Measurements from ENCODE around the gene SGCG. TPM values are rescaled to one million over a fixed set of nuclear protein-coding genes. Genes with fewer than 3 reads are reported as not detected.

The SGCG gene
- total RNA-seq, 3 donors from 2014 or later = 0.29 to 18.1 TPM; not detected in 1

DNA sequence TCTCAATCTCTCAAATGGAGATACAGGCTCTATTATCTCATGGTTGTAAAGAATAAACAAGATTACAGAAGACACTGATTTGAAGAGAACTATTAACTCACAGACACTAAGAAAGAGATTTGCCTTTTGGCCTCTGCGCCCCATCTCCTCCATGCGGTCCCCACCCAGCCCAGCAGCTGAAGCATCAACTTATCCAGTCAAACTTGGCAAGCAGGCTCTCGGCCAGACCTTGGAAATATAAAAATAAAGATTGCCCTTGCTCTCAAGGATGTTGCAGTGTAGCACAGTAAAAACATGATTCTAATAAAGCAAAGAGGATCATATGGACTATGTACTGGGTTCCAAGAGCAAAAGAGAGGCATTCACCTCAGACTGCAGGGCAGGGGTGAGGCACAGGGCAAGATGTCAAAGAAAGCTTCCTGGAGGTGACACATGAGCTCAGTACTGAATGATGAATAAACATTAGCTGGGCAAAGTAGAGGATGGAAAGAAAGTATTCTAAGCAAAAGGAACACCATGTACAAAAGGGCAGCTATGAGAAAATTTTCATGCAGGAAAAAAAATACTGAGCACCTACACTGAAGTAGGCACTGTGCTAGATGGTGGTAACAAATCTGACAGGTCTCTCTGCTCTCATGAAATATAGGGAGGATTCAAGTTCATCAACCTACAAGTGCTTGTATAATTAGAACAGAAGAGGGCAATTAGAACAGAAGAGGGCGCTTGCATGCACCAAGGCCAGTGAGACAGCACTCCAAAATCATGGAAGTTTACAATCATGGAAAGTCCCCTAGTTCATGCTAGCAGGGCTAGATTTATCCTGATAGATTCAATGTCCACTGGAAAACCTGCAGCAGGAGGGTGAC lies 167.7 kb downstream of the SGCG start:
- DNase-seq (ENCODE audit: low spot score in 2 of 2) = no peak
- Histone ChIP-seq H3K27me3 (no peaks in the 10 kb centered on the region), H3K27ac (no peak overlapping the region), H3K4me3 (no peak overlapping the region), H3K9me3 (no peaks in the 10 kb centered on the region), H3K4me1 (no peaks in the 10 kb centered on the region), H3K36me3 (no peaks in the 10 kb centered on the region)
- TF ChIP-seq, protein P1, sequence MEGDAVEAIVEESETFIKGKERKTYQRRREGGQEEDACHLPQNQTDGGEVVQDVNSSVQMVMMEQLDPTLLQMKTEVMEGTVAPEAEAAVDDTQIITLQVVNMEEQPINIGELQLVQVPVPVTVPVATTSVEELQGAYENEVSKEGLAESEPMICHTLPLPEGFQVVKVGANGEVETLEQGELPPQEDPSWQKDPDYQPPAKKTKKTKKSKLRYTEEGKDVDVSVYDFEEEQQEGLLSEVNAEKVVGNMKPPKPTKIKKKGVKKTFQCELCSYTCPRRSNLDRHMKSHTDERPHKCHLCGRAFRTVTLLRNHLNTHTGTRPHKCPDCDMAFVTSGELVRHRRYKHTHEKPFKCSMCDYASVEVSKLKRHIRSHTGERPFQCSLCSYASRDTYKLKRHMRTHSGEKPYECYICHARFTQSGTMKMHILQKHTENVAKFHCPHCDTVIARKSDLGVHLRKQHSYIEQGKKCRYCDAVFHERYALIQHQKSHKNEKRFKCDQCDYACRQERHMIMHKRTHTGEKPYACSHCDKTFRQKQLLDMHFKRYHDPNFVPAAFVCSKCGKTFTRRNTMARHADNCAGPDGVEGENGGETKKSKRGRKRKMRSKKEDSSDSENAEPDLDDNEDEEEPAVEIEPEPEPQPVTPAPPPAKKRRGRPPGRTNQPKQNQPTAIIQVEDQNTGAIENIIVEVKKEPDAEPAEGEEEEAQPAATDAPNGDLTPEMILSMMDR (IDR thresholded peaks at IDR 0.05) = no peak
- TF ChIP-seq POLR2A (IDR thresholded peaks at IDR 0.05) (no peak), POLR2AphosphoS5 (IDR thresholded peaks at IDR 0.05) (no peak)
- intact Hi-C loops (cut with DNase I; ENCODE audit: low total_unique reads) = no loop called here

DNA sequence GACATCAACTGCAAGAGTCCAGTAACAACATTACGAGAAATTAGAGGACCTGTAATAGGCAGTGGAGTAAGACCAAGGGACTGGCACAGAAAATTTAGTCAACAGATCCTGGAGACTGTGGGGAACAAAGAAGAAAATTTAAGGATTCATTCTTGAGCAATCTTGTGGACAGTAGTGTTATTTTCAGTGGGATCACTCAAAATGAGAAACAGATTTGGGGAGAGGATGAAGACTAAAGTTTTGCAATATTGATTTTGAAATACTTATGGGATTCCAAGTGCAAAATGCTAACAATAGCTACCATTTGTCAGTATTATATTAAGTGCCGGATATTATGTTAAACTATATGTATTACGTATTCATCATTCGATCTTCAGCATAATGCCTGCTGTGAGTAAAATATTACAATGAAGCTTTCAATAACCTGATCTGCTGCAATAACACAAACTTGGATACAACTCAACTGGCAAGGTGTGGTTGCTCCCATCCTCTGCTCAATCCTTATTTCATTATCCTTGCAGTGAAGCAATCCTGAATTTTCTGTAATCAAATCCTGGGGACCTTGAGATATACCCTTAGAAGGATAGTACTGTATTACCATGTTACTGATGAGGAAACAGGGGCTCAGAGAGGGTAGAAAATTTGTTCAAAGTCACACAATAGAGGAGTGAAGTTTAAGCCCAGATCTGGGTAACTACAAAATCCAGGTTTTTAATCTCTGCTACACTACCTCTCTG lies 168.6 kb downstream of the SGCG start:
- DNase-seq (ENCODE audit: low spot score in 2 of 2) = no peak
- no peaks in the 10 kb centered on the region for H3K4me1 ChIP-seq
- no peak overlapping the region for H3K4me3 ChIP-seq
- no peaks in the 10 kb centered on the region for H3K9me3 ChIP-seq
- H3K27me3 ChIP-seq = no peaks in the 10 kb centered on the region
- peak overlapping the region; percentile 19 to 80 for H3K27ac ChIP-seq
- intact Hi-C loops (cut with DNase I; ENCODE audit: low total_unique reads) = no loop called here
- TF ChIP-seq, protein P1 (IDR thresholded peaks at IDR 0.05) = no peak
- H3K36me3 ChIP-seq = peaks cover under 1% of the 10 kb centered on the region

DNA sequence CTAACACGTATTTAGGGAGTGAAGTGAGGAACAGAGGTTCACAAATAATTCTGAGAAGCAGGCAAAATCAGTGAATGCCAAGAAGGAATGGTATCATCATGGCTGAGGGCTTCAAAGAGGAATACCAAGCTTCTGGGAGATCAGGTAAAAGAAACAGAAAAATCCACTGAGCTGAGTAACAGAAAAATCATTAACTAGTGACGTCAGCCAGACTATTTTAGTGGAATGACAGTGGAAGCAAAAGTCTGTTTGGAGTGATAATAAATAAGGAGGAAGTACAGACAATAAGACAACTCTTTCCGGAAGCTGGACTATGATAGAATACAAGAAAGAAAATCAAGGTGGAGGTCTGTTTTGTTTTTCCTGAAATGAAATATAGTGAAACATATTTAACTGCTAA lies 169.2 kb downstream of the SGCG start:
- DNase-seq (ENCODE audit: low spot score in 2 of 2) = no peak
- Histone ChIP-seq H3K9me3 (no peaks in the 10 kb centered on the region), H3K36me3 (peaks cover 6% of the 10 kb centered on the region), H3K4me1 (no peaks in the 10 kb centered on the region), H3K4me3 (no peak overlapping the region), H3K27ac (peak overlapping the region; percentile 19 to 80), H3K27me3 (no peaks in the 10 kb centered on the region)
- TF ChIP-seq POLR2A (IDR thresholded peaks at IDR 0.05) (no peak), POLR2AphosphoS5 (IDR thresholded peaks at IDR 0.05) (no peak)
- TF ChIP-seq, protein P1 (IDR thresholded peaks at IDR 0.05) = no peak
- intact Hi-C loops (cut with DNase I; ENCODE audit: low total_unique reads) = no loop called here

DNA sequence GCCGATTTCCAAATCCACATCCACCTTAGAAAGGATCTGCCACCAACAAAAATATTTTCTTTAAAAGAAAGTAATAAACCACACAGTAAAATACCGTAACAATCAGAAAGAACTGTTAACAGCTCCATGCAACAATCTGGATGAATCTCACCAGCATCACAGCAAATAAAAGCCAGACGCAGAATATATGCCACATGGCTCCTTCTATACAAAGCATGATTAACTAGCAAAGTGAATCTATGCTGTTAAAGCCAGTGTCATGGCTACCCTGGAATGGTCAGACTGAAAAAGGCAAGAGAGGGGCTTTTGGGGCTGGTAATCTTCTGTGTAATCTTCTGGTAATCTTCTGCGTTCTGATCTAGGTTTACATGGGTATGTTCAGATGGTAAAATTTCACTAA lies 171.4 kb downstream of the SGCG start:
- no peak overlapping the region for H3K27ac ChIP-seq
- H3K27me3 ChIP-seq = no peaks in the 10 kb centered on the region
- H3K4me3 ChIP-seq = no peak overlapping the region
- intact Hi-C loops (cut with DNase I; ENCODE audit: low total_unique reads) = no loop called here
- no peak for DNase-seq (ENCODE audit: low spot score in 2 of 2)
- TF ChIP-seq, protein P1 (IDR thresholded peaks at IDR 0.05) = no peak
- TF ChIP-seq POLR2A (IDR thresholded peaks at IDR 0.05) = no peak
- TF ChIP-seq POLR2AphosphoS5 (IDR thresholded peaks at IDR 0.05) = no peak
- H3K36me3 ChIP-seq = peaks cover 6% of the 10 kb centered on the region
- H3K9me3 ChIP-seq = no peaks in the 10 kb centered on the region
- no peaks in the 10 kb centered on the region for H3K4me1 ChIP-seq

DNA sequence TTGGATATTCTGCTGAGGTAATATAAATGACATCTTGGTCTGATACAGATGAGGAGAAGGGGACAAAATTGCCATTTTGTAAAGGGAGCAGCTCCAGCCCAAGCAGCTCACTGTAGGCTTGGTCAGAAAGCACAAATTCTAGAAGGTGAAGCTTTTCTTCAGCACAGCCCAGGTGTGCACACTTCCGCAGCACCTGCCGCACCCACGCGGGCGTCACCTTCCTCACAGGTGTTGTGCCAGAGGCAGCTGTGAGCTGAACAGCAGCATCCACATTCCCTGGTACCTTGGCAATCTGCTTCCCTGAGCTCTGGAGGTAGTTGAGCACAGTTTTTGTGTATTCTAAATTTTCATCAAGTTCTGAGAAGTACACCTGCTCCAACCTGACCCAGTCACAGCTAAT lies 173.7 kb downstream of the SGCG start:
- Histone ChIP-seq H3K36me3 (peaks cover 6% of the 10 kb centered on the region), H3K27me3 (no peaks in the 10 kb centered on the region), H3K9me3 (no peaks in the 10 kb centered on the region), H3K4me1 (no peaks in the 10 kb centered on the region), H3K27ac (no peak overlapping the region), H3K4me3 (no peak overlapping the region)
- intact Hi-C loops (cut with DNase I; ENCODE audit: low total_unique reads) = no loop called here
- TF ChIP-seq, protein P1 (IDR thresholded peaks at IDR 0.05) = no peak
- no peak for TF ChIP-seq POLR2A (IDR thresholded peaks at IDR 0.05)
- no peak for TF ChIP-seq POLR2AphosphoS5 (IDR thresholded peaks at IDR 0.05)
- no peak for DNase-seq (ENCODE audit: low spot score in 2 of 2)

Measured in breast epithelium (tissue), 4 donors.